Caco-2 (cell line): ENCODE data around the gene SERPINB4. TPM values are rescaled to one million over a fixed set of nuclear protein-coding genes. Genes with fewer than 3 reads are reported as not detected.

Experiments
- BruUV-seq: library from RNA; stranded (reverse); fragments of 400-500 nt; replicated peaks from 2 replicates; lab custom pipeline; 2021; lab: Mats Ljungman, UMichigan
- CTCF ChIA-PET: fragments of 300-600 bp; sonication (Branson Sonifier 250); formaldehyde crosslinking; loops from one replicate; lab custom pipeline; 2022; ENCODE audit warnings: antibody characterized with exemption; lab: Charles Lee
- POLR2A ChIA-PET: fragments of 300-600 bp; sonication (Branson Sonifier 250); formaldehyde crosslinking; loops from one replicate; lab custom pipeline; 2022; ENCODE audit warnings: antibody characterized with exemption; lab: Charles Lee
- DNase-seq, 2 experiments: peaks; one replicate each; pipeline versions ENCODE4 v3.0.0 to v3.0.0-alpha.2; 2020 to 2022
- H3K27me3 ChIP-seq: replicated peaks from 2 replicates; pipeline ENCODE4 v1.6.0; 2011; ENCODE audit warnings: low read length; ENCODE audit not compliant: control insufficient read depth, insufficient read depth
- H3K36me3 ChIP-seq: 2 replicates; pipeline ENCODE4 v1.5.1; 2011; ENCODE audit warnings: low read length; ENCODE audit not compliant: control insufficient read depth, insufficient read depth
- H3K4me1 ChIP-seq: fragments of 250-450 bp; sonication (Bioruptor Pico); 2 replicates; pipeline ENCODE4 v1.5.1; 2020; ENCODE audit warnings: mild to moderate bottlenecking
- H3K4me3 ChIP-seq: 2 replicates; pipeline ENCODE4 v1.5.1; 2011; ENCODE audit warnings: low read depth, mild to moderate bottlenecking, control low read depth, low read length
- H3K9me3 ChIP-seq: fragments of 250-450 bp; sonication (Bioruptor Pico); 2 replicates; pipeline ENCODE4 v1.5.1; 2020; ENCODE audit warnings: mild to moderate bottlenecking, moderate library complexity
- H3K27ac Mint-ChIP-seq: one replicate; pipeline ENCODE4 v1.8.0; 2022; ENCODE audit warnings: mixed read lengths; ENCODE audit not compliant: unreplicated experiment
- H3K27me3 Mint-ChIP-seq: one replicate; pipeline ENCODE4 v1.8.0; 2022; ENCODE audit warnings: mixed read lengths; ENCODE audit not compliant: insufficient read depth, unreplicated experiment
- H3K36me3 Mint-ChIP-seq: one replicate; pipeline ENCODE4 v1.8.0; 2022; ENCODE audit warnings: mild to moderate bottlenecking, mixed read lengths; ENCODE audit not compliant: insufficient read depth, unreplicated experiment
- H3K4me1 Mint-ChIP-seq: one replicate; pipeline ENCODE4 v1.8.0; 2022; ENCODE audit warnings: low read depth, mixed read lengths; ENCODE audit not compliant: unreplicated experiment
- H3K4me3 Mint-ChIP-seq: one replicate; pipeline ENCODE4 v1.8.0; 2022; ENCODE audit warnings: mild to moderate bottlenecking, moderate library complexity, mixed read lengths; ENCODE audit not compliant: unreplicated experiment
- H3K9me3 Mint-ChIP-seq: one replicate; pipeline ENCODE4 v1.8.0; 2022; ENCODE audit warnings: mixed read lengths; ENCODE audit not compliant: unreplicated experiment
- CTCF ChIP-seq, 2 experiments: fragments of 200-600 bp in 1 of 2; IDR thresholded peaks; 1 replicate in 1 of 2; 2 replicates in 1 of 2; pipeline versions ENCODE4 v1.5.1 to v1.8.0; 2011 to 2022; ENCODE audit warnings: antibody characterized with exemption in 1 of 2, control low read depth in 1 of 2, inconsistent platforms in 1 of 2, low read depth in 1 of 2, low read length in 1 of 2, mild to moderate bottlenecking in 1 of 2, moderate library complexity in 1 of 2; ENCODE audit not compliant: insufficient read depth in 1 of 2, severe bottlenecking in 1 of 2, unreplicated experiment in 1 of 2
- intact Hi-C: fragments of 100-400 bp; cut with micrococcal nuclease; formaldehyde crosslinking; loops from one replicate; pipeline ENCODE4 v1.10.0; 2022; ENCODE audit not compliant: unreplicated experiment
- total RNA-seq: library from RNA; stranded (reverse); gene quantifications from 2 replicates; pipeline ENCODE4 v1.2.3, GENCODE V29; 2022

Gene SERPINB4
- total RNA-seq, 1 experiment from 2014 or later: not detected

- H3K4me1 Mint-ChIP-seq: no peaks in the 10 kb centered on the region
- no TSS peak for BruUV-seq
These were observed 19.2 kb downstream of the SERPINB4 start for GRCh38 chr18:63624863-63625262.

GRCh38 chr18:63619661-63620060 lies 24.4 kb downstream of the SERPINB4 start:
- no peaks in the 10 kb centered on the region for H3K27me3 ChIP-seq
- no peaks in the 10 kb centered on the region for H3K27me3 Mint-ChIP-seq
- POLR2A ChIA-PET: no interaction called here
- no peak for TF ChIP-seq CTCF (IDR thresholded peaks at IDR 0.05; ENCODE audit: insufficient read depth in 1 of 2, low read depth in 1 of 2, low read length in 1 of 2, severe bottlenecking in 1 of 2, unreplicated experiment in 1 of 2)
- intact Hi-C loops: no loop called here
- H3K36me3 Mint-ChIP-seq: no peaks in the 10 kb centered on the region
- H3K36me3 ChIP-seq: no peaks in the 10 kb centered on the region
- no peaks in the 10 kb centered on the region for H3K9me3 Mint-ChIP-seq
- no peaks in the 10 kb centered on the region for H3K4me1 ChIP-seq
- H3K4me3 ChIP-seq: no peak overlapping the region
- CTCF ChIA-PET: no interaction called here
- no peak overlapping the region for H3K4me3 Mint-ChIP-seq
- H3K4me1 Mint-ChIP-seq: no peaks in the 10 kb centered on the region
- no peak overlapping the region for H3K27ac Mint-ChIP-seq
- no peak for DNase-seq
- BruUV-seq: no TSS peak
- no peaks in the 10 kb centered on the region for H3K9me3 ChIP-seq

More at GRCh38 chr18:63624863-63625262, 19.2 kb downstream of the SERPINB4 start:
- Histone ChIP-seq H3K9me3 (no peaks in the 10 kb centered on the region), H3K36me3 (no peaks in the 10 kb centered on the region), H3K4me3 (no peak overlapping the region), H3K27me3 (no peaks in the 10 kb centered on the region), H3K4me1 (no peaks in the 10 kb centered on the region)
- intact Hi-C loops: no loop called here
- no peak overlapping the region for H3K27ac Mint-ChIP-seq
- POLR2A ChIA-PET: no interaction called here
- CTCF ChIA-PET: no interaction called here
- peaks cover 23% of the 10 kb centered on the region for H3K9me3 Mint-ChIP-seq
- H3K27me3 Mint-ChIP-seq: no peaks in the 10 kb centered on the region
- no peak overlapping the region for H3K4me3 Mint-ChIP-seq
- DNase-seq: no peak
- no peak for TF ChIP-seq CTCF (IDR thresholded peaks at IDR 0.05; ENCODE audit: insufficient read depth in 1 of 2, low read depth in 1 of 2, low read length in 1 of 2, severe bottlenecking in 1 of 2, unreplicated experiment in 1 of 2)
- no peaks in the 10 kb centered on the region for H3K36me3 Mint-ChIP-seq

GRCh38 chr18:63617915-63618234 lies 26.2 kb downstream of the SERPINB4 start:
- Histone ChIP-seq H3K4me3 (no peak overlapping the region), H3K9me3 (no peaks in the 10 kb centered on the region), H3K27me3 (no peaks in the 10 kb centered on the region), H3K4me1 (no peaks in the 10 kb centered on the region), H3K36me3 (no peaks in the 10 kb centered on the region)
- Mint-ChIP-seq H3K9me3 (no peaks in the 10 kb centered on the region), H3K36me3 (no peaks in the 10 kb centered on the region), H3K27me3 (no peaks in the 10 kb centered on the region), H3K27ac (no peak overlapping the region), H3K4me3 (no peak overlapping the region), H3K4me1 (no peaks in the 10 kb centered on the region)
- ChIA-PET CTCF (no interaction called here), POLR2A (no interaction called here)
- no TSS peak for BruUV-seq
- intact Hi-C loops: no loop called here
- no peak for DNase-seq
- no peak for TF ChIP-seq CTCF (IDR thresholded peaks at IDR 0.05; ENCODE audit: insufficient read depth in 1 of 2, low read depth in 1 of 2, low read length in 1 of 2, severe bottlenecking in 1 of 2, unreplicated experiment in 1 of 2)
